Hepatocyte (in vitro differentiated cells): ENCODE data around the gene TRAPPC1. TPM values are rescaled to one million over a fixed set of nuclear protein-coding genes. Genes with fewer than 3 reads are reported as not detected.

Experiments
- DNase-seq: peaks from one replicate; pipeline ENCODE4 v3.0.0-alpha.2; 2016; ENCODE audit warnings: low spot score
- H2AFZ ChIP-seq: fragments of 200-600 bp; sonication (generic); 2 replicates; pipeline ENCODE4 v1.6.0; 2016; ENCODE audit warnings: antibody characterized with exemption, mild to moderate bottlenecking
- H3K27ac ChIP-seq: fragments of 200-600 bp; sonication (generic); 2 replicates; pipeline ENCODE4 v1.5.1; 2016; ENCODE audit warnings: mild to moderate bottlenecking
- H3K27me3 ChIP-seq: fragments of 200-600 bp; sonication (generic); 2 replicates; pipeline ENCODE4 v1.6.1; 2016
- H3K36me3 ChIP-seq: fragments of 200-600 bp; sonication (generic); replicated peaks from 2 replicates; pipeline ENCODE4 v1.5.1; 2016; ENCODE audit warnings: low read depth; ENCODE audit not compliant: insufficient read depth
- H3K4me1 ChIP-seq: fragments of 200-600 bp; sonication (generic); 2 replicates; pipeline ENCODE4 v1.5.1; 2016; ENCODE audit warnings: mild to moderate bottlenecking, moderate library complexity; ENCODE audit not compliant: insufficient read depth
- H3K4me2 ChIP-seq: fragments of 200-600 bp; sonication (generic); 2 replicates; pipeline ENCODE4 v1.6.0; 2016
- H3K4me3 ChIP-seq: fragments of 200-600 bp; sonication (generic); 2 replicates; pipeline ENCODE4 v1.5.1; 2016; ENCODE audit warnings: mild to moderate bottlenecking
- H3K79me2 ChIP-seq: fragments of 200-600 bp; sonication (generic); 2 replicates; pipeline ENCODE4 v1.6.0; 2017; ENCODE audit warnings: mild to moderate bottlenecking
- H3K9me2 ChIP-seq: fragments of 200-600 bp; sonication (generic); replicated peaks from 2 replicates; pipeline ENCODE4 v1.6.0; 2017; ENCODE audit warnings: mild to moderate bottlenecking; ENCODE audit not compliant: insufficient read depth
- H3K9me3 ChIP-seq: fragments of 200-600 bp; sonication (generic); 2 replicates; pipeline ENCODE4 v1.5.1; 2016; ENCODE audit warnings: low read depth, mild to moderate bottlenecking
- H4K20me1 ChIP-seq: fragments of 200-600 bp; sonication (generic); 2 replicates; pipeline ENCODE4 v1.6.0; 2016; ENCODE audit warnings: mild to moderate bottlenecking; ENCODE audit not compliant: insufficient read depth, poor library complexity, severe bottlenecking
- EZH2 ChIP-seq: fragments of 200-600 bp; sonication (generic); IDR thresholded peaks from 2 replicates; pipeline ENCODE4 v1.6.1; 2016; ENCODE audit warnings: antibody characterized with exemption, mild to moderate bottlenecking, borderline replicate concordance
- EZH2phosphoT487 ChIP-seq: fragments of 200-600 bp; sonication (generic); IDR thresholded peaks from one replicate; pipeline ENCODE4 v1.6.1; 2018; ENCODE audit warnings: antibody characterized with exemption, mild to moderate bottlenecking, low read depth, moderate library complexity; ENCODE audit not compliant: unreplicated experiment, severe bottlenecking
- WGBS: methylation state at CpG from one replicate; pipeline ENCODE4 v1.1.6; 2016; ENCODE audit warnings: low lambda C conversion rate; ENCODE audit errors: missing lambda C conversion rate; 5-methylcytosine and 5-hydroxymethylcytosine counted together
- polyA plus RNA-seq: library from polyadenylated mRNA; unstranded; fragments of >200 nt; fragmentation: Nextera tagmentation; extraction: Ambion mirVana; gene quantifications from 2 replicates; pipeline ENCODE4 v1.2.1, GENCODE V29; 2016
- total RNA-seq: library from RNA; depleted of rRNA; stranded (reverse); fragments of >200 nt; gene quantifications from 2 replicates; pipeline ENCODE4 v1.2.3, GENCODE V29; 2014
- TF ChIP-seq, protein P1 (sequence below): fragments of 200-600 bp; sonication (generic); IDR thresholded peaks from 2 replicates; pipeline ENCODE4 v1.5.1; 2016; ENCODE audit warnings: antibody characterized with exemption, mild to moderate bottlenecking; ENCODE audit not compliant: poor library complexity

Gene TRAPPC1
- total and polyA plus RNA-seq, 2 experiments from 2014 or later: 20.7 to 272 TPM

DNA sequence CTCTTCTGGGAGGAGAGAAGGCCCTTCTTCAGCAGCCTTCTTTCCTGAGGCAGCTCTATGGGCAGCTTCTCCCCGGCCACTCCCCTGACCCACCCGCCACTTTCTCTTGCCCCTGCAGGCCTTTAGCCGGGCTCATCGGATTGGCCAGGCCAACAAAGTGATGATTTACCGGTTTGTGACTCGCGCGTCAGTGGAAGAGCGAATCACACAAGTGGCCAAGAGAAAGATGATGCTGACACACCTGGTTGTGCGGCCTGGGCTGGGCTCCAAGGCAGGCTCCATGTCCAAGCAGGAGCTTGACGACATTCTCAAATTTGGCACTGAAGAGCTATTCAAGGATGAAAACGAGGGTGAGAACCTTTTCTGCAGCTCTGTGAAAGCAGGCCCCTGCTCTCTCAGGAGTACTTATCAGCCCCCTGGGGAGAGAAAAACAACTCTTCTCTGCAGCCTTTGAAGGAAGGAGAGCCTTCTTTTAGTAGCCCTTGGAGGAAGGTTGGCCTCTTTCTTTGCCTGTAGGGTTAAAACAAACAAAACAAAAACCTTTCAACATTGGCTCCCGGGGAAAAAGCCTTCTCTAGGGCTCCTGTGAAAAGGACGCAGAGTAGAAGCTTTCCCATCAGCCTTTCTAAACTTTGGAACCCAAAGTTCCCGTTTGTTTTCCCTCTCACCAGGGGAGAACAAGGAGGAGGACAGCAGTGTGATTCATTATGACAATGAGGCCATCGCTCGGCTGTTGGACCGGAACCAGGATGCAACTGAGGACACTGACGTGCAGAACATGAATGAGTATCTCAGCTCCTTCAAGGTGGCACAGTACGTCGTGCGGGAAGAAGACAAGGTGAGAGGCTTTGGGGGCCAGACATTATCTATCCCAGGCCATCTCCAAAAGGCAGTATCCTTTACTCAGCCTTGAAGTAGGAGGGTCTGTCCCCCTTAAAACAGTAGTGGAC is 28.3 kb downstream of the TRAPPC1 start:
- no peaks in the 10 kb centered on the region for H4K20me1 ChIP-seq
- H3K4me3 ChIP-seq: no peak overlapping the region
- no peaks in the 10 kb centered on the region for H3K27me3 ChIP-seq
- no peaks in the 10 kb centered on the region for H3K79me2 ChIP-seq
- H3K27ac ChIP-seq: no peak overlapping the region
- H2AFZ ChIP-seq: no peak overlapping the region
- no peaks in the 10 kb centered on the region for H3K4me1 ChIP-seq
- H3K9me3 ChIP-seq: no peaks in the 10 kb centered on the region
- no peak for TF ChIP-seq EZH2phosphoT487
- TF ChIP-seq, protein P1, sequence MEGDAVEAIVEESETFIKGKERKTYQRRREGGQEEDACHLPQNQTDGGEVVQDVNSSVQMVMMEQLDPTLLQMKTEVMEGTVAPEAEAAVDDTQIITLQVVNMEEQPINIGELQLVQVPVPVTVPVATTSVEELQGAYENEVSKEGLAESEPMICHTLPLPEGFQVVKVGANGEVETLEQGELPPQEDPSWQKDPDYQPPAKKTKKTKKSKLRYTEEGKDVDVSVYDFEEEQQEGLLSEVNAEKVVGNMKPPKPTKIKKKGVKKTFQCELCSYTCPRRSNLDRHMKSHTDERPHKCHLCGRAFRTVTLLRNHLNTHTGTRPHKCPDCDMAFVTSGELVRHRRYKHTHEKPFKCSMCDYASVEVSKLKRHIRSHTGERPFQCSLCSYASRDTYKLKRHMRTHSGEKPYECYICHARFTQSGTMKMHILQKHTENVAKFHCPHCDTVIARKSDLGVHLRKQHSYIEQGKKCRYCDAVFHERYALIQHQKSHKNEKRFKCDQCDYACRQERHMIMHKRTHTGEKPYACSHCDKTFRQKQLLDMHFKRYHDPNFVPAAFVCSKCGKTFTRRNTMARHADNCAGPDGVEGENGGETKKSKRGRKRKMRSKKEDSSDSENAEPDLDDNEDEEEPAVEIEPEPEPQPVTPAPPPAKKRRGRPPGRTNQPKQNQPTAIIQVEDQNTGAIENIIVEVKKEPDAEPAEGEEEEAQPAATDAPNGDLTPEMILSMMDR: no peak
- TF ChIP-seq EZH2: no peak
- 75% methylated on average over 22 of the region's 22 CpGs for WGBS
- DNase-seq: no peak
- H3K36me3 ChIP-seq: no peaks in the 10 kb centered on the region
- no peaks in the 10 kb centered on the region for H3K9me2 ChIP-seq
- no peak overlapping the region for H3K4me2 ChIP-seq

DNA sequence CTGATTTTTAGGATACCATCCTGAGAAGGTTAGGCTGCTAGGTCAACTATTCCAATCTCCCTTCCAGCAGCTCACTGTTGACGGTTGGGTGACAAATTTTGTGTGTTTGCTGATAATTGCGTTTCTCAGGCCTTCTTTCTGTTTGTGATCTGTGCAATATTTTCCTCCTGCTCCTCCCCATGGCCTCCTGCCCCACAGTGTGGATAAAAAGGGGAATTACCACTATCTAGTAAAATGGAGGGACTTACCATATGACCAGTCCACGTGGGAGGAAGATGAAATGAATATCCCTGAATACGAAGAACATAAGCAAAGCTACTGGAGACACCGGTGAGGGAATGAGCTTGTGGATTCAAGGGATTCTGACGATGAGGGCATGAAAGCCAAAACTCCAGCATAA is 34.0 kb downstream of the TRAPPC1 start:
- no peaks in the 10 kb centered on the region for H3K27me3 ChIP-seq
- H3K4me1 ChIP-seq: no peaks in the 10 kb centered on the region
- H2AFZ ChIP-seq: no peak overlapping the region
- H3K79me2 ChIP-seq: peaks cover 1% of the 10 kb centered on the region
- no peaks in the 10 kb centered on the region for H4K20me1 ChIP-seq
- no peaks in the 10 kb centered on the region for H3K9me2 ChIP-seq
- no peak overlapping the region for H3K4me3 ChIP-seq
- TF ChIP-seq, protein P1: peak; percentile 41
- TF ChIP-seq EZH2phosphoT487 (no peak), EZH2 (no peak)
- no peaks in the 10 kb centered on the region for H3K36me3 ChIP-seq
- WGBS: 59% methylated on average over 6 of the region's 6 CpGs
- no peak overlapping the region for H3K27ac ChIP-seq
- no peaks in the 10 kb centered on the region for H3K9me3 ChIP-seq
- peak; percentile 55 for DNase-seq
- H3K4me2 ChIP-seq: no peak overlapping the region

GRCh38 chr17:7897090-7897489 is 34.7 kb downstream of the TRAPPC1 start:
- no peaks in the 10 kb centered on the region for H3K36me3 ChIP-seq
- no peak overlapping the region for H2AFZ ChIP-seq
- 89% methylated on average over 13 of the region's 13 CpGs for WGBS

More at GRCh38 chr17:7897090-7897489, 34.7 kb downstream of the TRAPPC1 start:
- H3K4me1 ChIP-seq: no peaks in the 10 kb centered on the region
- H3K9me3 ChIP-seq: no peaks in the 10 kb centered on the region
- H3K4me3 ChIP-seq: no peak overlapping the region
- no peaks in the 10 kb centered on the region for H3K9me2 ChIP-seq
- no peak overlapping the region for H3K27ac ChIP-seq
- DNase-seq: no peak
- H3K27me3 ChIP-seq: no peaks in the 10 kb centered on the region
- H4K20me1 ChIP-seq: no peaks in the 10 kb centered on the region
- H3K4me2 ChIP-seq: no peak overlapping the region
- H3K79me2 ChIP-seq: peaks cover 6% of the 10 kb centered on the region
- TF ChIP-seq, protein P1: no peak
